ENCODE data around the gene UBE2R2.
"Not testable (repeated sequence)": the region's sequence is repeated elsewhere in the genome, so short reads cannot be mapped to it uniquely, and the experiment has no call there.

The UBE2R2 gene, protein sequence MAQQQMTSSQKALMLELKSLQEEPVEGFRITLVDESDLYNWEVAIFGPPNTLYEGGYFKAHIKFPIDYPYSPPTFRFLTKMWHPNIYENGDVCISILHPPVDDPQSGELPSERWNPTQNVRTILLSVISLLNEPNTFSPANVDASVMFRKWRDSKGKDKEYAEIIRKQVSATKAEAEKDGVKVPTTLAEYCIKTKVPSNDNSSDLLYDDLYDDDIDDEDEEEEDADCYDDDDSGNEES

DNA sequence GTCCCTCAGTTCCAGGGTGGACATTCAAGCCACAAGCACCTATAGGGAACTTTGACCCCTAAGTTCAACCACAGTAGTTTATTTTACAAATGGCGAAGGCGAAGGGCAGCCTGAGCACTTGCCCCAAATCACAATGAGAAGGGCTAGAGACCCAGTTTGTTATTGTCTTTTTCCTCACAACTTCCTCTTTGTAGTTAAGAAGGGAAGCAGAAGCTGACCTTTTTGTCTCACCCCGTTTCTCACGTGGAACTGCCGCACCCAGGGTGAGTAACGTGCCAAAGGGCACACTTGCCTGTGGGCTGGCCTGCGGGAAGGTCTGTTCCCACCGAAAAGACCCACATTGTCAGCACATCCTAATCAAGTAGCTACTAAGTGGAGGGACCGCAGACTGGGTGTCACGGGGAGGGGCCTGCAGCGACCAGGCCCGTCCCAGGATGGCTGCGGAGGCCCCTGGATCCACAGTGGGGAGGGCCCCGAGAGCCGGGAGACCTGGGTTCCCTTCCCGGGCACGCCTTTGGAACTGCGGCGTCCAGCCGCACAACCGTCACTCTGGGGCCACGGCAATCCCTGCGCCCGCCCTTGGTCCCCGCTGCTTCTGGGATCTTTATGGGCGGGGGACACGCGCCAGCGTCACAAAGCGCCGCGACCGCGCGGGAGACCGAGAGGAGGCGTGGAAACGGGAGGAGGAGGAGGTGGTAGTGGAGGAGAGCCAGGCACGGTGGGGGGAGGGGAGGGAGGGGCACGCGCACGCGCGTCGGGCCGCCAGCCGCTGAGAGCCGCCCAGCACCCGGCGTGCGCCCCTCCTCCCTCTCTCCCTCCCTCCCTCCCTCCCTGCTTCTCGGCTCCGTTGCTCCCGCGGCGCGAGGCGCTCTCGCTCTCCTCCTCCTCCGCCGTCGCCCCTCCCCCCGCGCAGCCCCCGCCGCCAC is at the start of gene UBE2R2:
UBE2R2 (plus strand) TSS at position 834 of the 926 bp plus-strand sequence. CDS start 598 bp downstream, outside the sequence.
- peak; percentile 91 for DNase-seq (ENCODE audit: low spot score)

DNA sequence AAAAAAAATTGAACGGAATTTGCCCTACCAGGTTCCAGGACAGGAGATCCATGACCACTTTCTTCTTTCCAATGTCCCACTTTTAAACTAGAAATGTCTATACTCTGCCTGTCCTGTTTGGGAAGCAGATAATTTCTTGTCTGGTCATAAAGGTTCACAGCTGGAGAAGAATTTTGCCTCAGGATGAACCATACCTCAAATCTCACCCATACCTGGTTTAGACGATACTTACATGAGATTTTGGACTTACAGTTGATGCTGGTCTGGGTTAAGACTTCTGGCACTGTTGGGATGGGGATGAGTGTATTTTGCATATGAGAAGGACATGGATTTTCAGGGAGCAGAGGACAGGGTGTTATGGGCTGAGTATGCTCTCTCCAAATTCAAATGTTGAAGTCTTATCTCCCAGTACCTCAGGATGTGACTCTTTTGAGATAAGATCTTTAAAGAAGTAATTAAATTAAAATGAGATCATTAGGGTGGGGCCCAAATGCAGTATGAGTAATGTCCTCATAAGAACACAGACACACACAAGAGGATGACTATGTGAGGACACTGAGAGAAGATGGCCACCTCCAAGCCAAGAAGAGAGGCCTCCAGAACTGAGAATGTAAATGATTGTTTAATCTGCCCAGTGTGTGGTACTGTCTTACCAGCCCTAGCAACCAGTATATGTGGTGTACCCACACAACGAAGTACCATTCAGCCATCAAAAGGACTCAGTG is 46.6 kb upstream of the UBE2R2 start:
- peak; percentile 67 for DNase-seq (ENCODE audit: low spot score)

- DNase-seq (ENCODE audit: low spot score), result not testable (repeated sequence)
Measured at GRCh38 chr9:33773135-33773534, 43.8 kb upstream of the UBE2R2 start.

DNA sequence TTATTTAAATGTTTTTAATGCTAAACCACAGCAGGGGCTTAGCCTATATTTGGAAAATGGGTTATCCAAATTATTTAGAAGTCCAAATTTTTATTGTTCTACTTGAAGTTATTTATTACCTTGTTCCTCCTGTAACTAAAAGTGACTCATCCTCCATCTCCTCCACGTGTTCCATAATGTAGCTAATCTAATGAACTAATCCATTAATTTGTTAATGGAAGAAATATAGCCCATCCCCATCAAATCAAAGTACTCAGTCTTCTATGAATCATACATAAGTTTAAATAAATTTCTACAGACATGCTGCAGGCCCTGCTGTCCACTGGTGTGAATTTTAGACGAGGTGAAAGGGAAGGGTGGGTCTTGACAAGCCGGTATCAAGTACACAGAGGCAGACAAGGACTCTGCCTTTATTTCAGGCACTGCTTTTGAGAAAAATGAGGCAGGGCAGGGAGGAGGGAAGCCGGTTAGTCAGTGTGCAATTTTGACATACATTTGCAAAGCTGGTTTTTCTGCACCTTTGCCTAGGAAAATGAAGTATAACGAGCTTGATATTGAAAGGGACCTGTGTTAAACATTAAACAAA is 42.8 kb upstream of the UBE2R2 start:
- DNase-seq (ENCODE audit: low spot score), result peak; percentile 41

DNA sequence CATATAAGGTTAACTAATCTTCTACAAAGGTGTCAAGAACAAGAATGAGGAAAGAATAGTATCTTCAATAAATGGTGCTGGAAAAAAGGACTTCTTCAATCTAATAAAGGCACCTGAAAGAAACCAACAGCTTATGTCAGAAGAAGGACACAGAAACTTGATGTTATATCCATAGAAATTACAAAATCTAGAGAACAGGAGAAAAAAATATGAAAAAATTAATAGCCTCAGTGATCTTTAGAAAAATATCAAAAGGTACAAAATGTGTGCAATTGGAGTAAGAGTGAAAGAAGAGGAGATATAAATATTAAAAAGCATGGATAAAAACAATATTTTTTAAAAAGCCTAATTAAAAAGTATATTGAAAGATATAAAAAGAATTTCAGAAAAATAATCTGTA is 40.4 kb upstream of the UBE2R2 start:
- DNase-seq (ENCODE audit: low spot score), result no peak

DNA sequence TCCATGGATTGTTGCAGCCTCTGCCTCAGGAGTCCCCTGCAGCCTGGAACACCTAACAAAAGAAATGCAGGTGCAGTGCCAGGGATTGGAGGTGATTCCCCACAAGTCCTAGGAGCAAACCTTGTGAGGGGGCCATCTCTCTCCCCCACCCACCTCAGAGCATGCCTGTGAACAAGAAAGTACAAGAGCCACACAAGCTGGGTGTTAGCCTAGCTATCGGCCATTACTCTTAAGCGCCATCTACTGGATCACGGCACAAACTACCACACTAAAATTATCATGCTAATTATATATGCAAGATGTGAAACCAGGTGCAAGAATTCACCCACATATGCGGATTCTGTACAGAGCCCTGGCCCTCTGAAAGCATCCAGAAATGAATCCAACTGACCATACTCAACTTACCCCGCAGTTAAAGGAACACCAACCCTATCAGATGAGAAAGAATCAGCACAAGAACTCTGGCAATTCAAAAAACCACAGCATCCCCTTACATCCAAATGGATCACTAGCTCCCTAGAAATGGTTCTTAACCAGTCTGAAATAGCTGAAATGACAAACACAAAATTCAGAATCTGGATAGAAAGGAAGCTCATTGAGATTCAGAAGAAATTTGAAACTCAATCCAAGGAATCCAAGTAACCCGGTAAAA is 38.1 kb upstream of the UBE2R2 start:
- DNase-seq (ENCODE audit: low spot score), result peak; percentile 67

GRCh38 chr9:33780276-33780675 is 36.7 kb upstream of the UBE2R2 start:
- no peak for DNase-seq (ENCODE audit: low spot score)

DNA sequence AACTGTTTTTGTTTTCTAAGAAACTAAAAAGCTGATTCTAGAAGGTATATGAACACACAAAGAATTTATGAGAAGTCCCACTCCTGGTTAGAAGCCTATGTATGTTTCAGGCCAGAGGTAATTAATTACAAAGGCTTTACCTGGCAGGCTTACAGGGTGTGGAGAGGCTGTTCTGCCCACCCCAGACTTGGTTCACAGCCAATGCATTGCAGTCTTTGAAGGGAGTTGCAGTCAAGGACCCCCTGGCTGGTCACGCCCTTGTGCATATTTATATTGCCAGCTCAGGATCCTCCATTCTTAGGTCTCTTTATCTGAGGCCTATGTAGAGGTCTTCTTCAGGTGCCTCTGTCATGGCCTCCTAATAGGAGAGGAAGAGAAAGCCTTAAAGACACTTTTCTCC is 35.2 kb upstream of the UBE2R2 start:
- DNase-seq (ENCODE audit: low spot score), result no peak

DNA sequence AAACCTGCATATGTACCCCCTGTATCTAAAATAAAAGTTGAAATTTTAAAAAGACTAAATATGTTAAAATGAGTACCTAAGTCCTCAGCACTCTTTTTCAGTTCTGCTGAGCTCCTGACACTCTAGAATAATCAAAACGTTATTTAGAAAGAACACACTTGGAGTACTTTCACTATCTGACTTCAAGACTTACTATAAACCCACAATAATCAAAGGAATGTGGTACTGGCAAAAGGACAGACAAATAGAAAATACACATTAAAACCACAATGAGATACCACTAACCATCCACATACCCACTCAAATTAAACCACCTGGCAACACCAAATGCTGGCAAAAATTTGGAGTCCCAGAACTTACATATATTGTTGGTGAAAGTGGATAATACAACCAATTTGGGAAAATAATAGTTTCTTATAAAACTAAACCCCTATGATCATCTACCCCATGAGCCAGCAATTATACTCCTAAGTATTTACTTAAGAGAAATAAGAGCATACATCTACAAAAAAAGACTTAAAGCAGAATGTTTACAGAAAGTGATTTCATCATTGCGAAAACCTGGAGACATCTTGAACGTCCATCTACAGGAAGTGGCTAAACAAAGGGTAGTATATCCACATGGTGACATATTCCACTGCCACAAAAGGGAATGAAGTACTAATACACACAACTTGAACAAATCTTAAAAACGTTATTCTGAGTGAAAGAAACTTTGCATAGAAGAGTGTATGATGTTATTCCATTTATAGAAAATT is 34.4 kb upstream of the UBE2R2 start:
- no peak for DNase-seq (ENCODE audit: low spot score)

GRCh38 chr9:33785914-33786313 is 31.0 kb upstream of the UBE2R2 start:
- DNase-seq (ENCODE audit: low spot score), result no peak

GRCh38 chr9:33786681-33787080 is 30.3 kb upstream of the UBE2R2 start:
- no peak for DNase-seq (ENCODE audit: low spot score)

- DNase-seq (ENCODE audit: low spot score), result no peak
Measured at GRCh38 chr9:33787839-33788238, 29.1 kb upstream of the UBE2R2 start.

DNA sequence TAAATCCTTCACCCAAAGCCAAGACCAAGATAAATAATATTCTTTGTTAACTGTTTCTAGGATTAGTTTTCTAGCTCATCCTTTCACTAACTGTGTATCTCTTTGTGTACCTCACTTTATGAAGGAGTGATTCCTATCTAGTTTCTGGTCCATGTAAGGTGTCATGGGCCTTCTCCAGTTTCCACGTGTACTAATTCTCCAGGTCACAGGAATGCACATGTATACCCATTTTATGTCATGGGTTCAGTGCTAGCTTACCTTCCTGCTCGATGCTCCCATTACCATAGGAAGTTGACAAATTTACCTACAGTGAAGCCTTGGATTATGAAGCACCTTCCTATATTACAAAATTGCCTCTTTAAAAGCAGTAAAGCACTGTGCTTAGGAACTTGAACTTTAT is 27.5 kb upstream of the UBE2R2 start:
- not testable (repeated sequence) for DNase-seq (ENCODE audit: low spot score)

GRCh38 chr9:33791117-33791516 is 25.8 kb upstream of the UBE2R2 start:
- DNase-seq (ENCODE audit: low spot score), result peak; percentile 73

DNA sequence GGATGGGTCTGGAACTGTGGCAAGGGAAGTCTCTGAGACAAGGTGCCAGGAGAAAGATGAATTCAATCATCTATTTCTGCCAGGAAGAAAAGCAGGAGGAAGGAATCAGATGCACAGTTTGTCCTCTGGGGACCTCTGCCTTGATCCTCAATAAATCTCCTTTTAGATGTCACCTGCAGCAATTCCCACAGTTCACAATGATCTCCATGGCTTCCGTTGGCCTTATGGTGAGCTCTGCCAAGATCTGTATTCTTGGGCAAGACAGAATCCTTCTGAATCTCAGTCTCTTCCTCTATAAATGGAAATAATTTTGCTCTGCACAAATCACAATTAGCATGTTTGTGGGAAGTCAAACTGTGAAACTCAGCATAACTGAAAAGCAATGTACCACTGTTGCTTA is 23.5 kb upstream of the UBE2R2 start:
- not testable (repeated sequence) for DNase-seq (ENCODE audit: low spot score)

- no peak for DNase-seq (ENCODE audit: low spot score)
Measured at GRCh38 chr9:33794560-33794959, 22.4 kb upstream of the UBE2R2 start.

DNA sequence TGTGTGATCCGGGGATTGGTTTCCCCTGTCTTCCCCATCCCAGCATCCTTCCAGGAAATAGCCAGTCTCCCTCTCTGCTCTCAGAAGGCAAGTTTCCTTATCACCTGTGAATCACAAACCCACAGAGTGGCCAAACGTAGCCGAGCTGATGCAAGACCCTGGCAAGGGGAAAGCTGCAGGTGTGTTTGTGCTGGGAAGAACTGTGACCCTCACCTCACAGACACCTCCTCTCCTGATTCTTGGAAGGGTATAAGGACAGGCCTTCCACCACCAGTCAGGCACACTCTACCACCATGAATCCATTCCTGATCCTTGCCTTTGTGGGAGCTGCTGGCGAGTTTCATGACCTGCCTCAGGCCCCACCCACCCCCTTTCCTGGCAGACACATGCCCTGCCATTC is 21.7 kb upstream of the UBE2R2 start, which contains the start of gene PRSS3:
PRSS3 (plus strand) TSS at position 281 of the 400 bp plus-strand sequence; CDS start at position 294, 13 bp downstream.
- peak; percentile 57 for DNase-seq (ENCODE audit: low spot score)

DNA sequence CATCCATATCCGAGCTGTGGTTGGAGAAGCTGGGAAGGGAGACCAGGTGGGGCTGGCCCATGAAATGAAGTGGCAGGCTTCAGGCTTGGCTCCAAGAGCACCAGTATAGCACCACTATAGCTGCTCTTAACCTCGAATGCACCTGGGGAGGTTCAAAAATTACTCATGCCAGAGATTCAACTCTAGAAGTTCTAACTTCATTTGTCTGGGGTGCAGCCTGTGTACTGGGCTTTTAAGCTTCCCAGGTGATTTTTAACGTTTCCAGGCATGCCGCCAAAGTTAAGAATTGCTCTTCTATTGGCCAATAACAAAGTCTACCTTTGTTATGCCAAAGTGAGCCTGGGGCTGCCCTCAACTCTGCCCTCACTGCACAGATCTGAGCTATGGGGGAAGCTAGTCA is 21.1 kb upstream of the UBE2R2 start:
- DNase-seq (ENCODE audit: low spot score), result no peak

- DNase-seq (ENCODE audit: low spot score), result not testable (repeated sequence)
Measured at GRCh38 chr9:33796679-33797078, 20.3 kb upstream of the UBE2R2 start.

DNA sequence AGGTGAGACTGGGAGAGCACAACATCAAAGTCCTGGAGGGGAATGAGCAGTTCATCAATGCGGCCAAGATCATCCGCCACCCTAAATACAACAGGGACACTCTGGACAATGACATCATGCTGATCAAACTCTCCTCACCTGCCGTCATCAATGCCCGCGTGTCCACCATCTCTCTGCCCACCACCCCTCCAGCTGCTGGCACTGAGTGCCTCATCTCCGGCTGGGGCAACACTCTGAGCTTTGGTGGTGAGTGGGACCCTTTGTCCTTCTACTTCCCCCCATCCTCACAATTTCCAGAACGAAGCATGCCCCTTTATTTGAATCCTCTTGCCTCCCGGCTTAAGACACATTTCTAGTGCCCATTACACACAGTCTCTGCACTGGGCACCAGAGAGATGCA is 19.1 kb upstream of the UBE2R2 start:
- DNase-seq (ENCODE audit: low spot score), result no peak

- no peak for DNase-seq (ENCODE audit: low spot score)
Measured at GRCh38 chr9:33798545-33798944, 18.4 kb upstream of the UBE2R2 start.

All from LoVo (cell line).